NCI-H2107 treated with DMSO at 0.1 percent for 48 hours (cell line): Measurements from ENCODE around the gene ANKRD1.

Experiments
- DNase-seq: peaks from one replicate; lab custom pipeline; 2025; ENCODE audit not compliant: unreplicated experiment; lab: John Stamatoyannopoulos, UW

ANKRD1 gene

DNA sequence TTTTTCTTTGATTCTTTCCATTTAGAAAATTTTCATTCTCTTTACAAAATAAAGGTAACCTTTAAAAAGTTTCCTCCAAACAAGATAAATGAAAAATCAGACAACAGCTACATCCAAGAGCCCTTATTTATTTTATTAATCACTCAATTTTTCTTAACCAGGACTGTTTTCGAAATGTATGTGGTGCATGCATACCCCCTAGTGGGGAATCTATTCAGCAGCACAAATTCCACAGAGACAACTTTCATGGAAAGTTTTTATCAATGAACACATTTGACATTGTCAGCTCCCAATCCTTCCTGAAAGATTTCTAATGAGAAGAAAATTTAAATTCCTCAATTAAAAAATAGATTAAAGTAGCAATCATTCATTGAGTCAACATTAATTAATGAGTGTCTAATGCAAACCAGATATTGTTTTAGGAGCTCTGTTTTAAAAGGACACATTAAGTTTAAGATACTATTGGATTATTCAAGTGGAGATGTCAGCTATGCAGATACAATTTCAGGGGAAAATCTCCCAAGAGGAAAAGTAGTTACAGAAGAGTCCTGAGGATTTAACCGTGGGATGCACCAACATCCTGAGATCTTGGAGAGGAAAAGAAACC, 57.9 kb downstream of the ANKRD1 start:
- DNase-seq, result no peak
